Astrocyte (in vitro differentiated cells and primary cell): Measurements from ENCODE around the gene TRAK1. TPM values are rescaled to one million over a fixed set of nuclear protein-coding genes. Genes with fewer than 3 reads are reported as not detected.

Source experiments
- DNase-seq: peaks from one replicate; pipeline ENCODE4 v3.0.0-alpha.2; 2010; ENCODE audit warnings: low read depth
- FAIRE-seq: peaks from 2 replicates; lab custom pipeline; 2011; peaks lifted over from hg19 to GRCh38; lab: Jason Lieb, UNC
- H2AFZ ChIP-seq: 2 replicates; pipeline ENCODE4 v1.6.0; 2012; ENCODE audit warnings: low read depth, low read length, inconsistent platforms
- H3K27ac ChIP-seq: 2 replicates; pipeline ENCODE4 v1.5.1; 2011; ENCODE audit warnings: low read depth, low read length, inconsistent platforms
- H3K27me3 ChIP-seq: 2 replicates; pipeline ENCODE4 v1.6.0; 2011; ENCODE audit warnings: low read length, inconsistent platforms; ENCODE audit not compliant: insufficient read depth
- H3K36me3 ChIP-seq: 2 replicates; pipeline ENCODE4 v1.5.1; 2011; ENCODE audit warnings: low read length, inconsistent platforms; ENCODE audit not compliant: insufficient read depth
- H3K4me1 ChIP-seq: 2 replicates; pipeline ENCODE4 v1.5.1; 2011; ENCODE audit warnings: low read length, inconsistent platforms; ENCODE audit not compliant: insufficient read depth
- H3K4me2 ChIP-seq: 2 replicates; pipeline ENCODE4 v1.6.0; 2012; ENCODE audit warnings: low read length, inconsistent platforms
- H3K4me3 ChIP-seq: 2 replicates; pipeline ENCODE4 v1.5.1; 2011; ENCODE audit warnings: low read depth, mild to moderate bottlenecking, low read length, inconsistent platforms; ENCODE audit not compliant: insufficient read depth
- H3K79me2 ChIP-seq: 2 replicates; pipeline ENCODE4 v1.6.0; 2012; ENCODE audit warnings: mild to moderate bottlenecking, low read length, inconsistent platforms; ENCODE audit not compliant: insufficient read depth
- H3K9ac ChIP-seq: 2 replicates; pipeline ENCODE4 v1.6.0; 2012; ENCODE audit warnings: mild to moderate bottlenecking, low read length, inconsistent platforms
- H3K9me3 ChIP-seq: 2 replicates; pipeline ENCODE4 v1.5.1; 2012; ENCODE audit warnings: low read depth, mild to moderate bottlenecking, low read length, inconsistent platforms; ENCODE audit not compliant: insufficient read depth
- H4K20me1 ChIP-seq: 2 replicates; pipeline ENCODE4 v1.6.0; 2012; ENCODE audit warnings: low read length, inconsistent platforms; ENCODE audit not compliant: insufficient read depth
- H3K27ac Mint-ChIP-seq: one replicate; pipeline ENCODE4 v1.8.0; 2021; ENCODE audit warnings: mild to moderate bottlenecking, mixed read lengths; ENCODE audit not compliant: unreplicated experiment
- H3K27me3 Mint-ChIP-seq: one replicate; pipeline ENCODE4 v1.8.0; 2021; ENCODE audit warnings: low read depth, mixed read lengths; ENCODE audit not compliant: unreplicated experiment
- H3K36me3 Mint-ChIP-seq: one replicate; pipeline ENCODE4 v1.8.0; 2021; ENCODE audit warnings: low read depth, mixed read lengths; ENCODE audit not compliant: unreplicated experiment
- H3K4me1 Mint-ChIP-seq: one replicate; pipeline ENCODE4 v1.8.0; 2021; ENCODE audit warnings: low read depth, mixed read lengths; ENCODE audit not compliant: unreplicated experiment
- H3K4me3 Mint-ChIP-seq: one replicate; pipeline ENCODE4 v1.8.0; 2021; ENCODE audit warnings: mild to moderate bottlenecking, moderate library complexity, mixed read lengths; ENCODE audit not compliant: unreplicated experiment
- H3K9me3 Mint-ChIP-seq: one replicate; pipeline ENCODE4 v1.8.0; 2021; ENCODE audit warnings: mild to moderate bottlenecking, mixed read lengths; ENCODE audit not compliant: unreplicated experiment
- EZH2 ChIP-seq: IDR thresholded peaks from 2 replicates; pipeline ENCODE4 v1.6.1; 2012; ENCODE audit warnings: mild to moderate bottlenecking, low read length, inconsistent platforms; ENCODE audit not compliant: insufficient read depth
- total RNA-seq: library from RNA; stranded (reverse); gene quantifications from 2 replicates; pipeline ENCODE4 v1.2.1, GENCODE V29; 2021
- TF ChIP-seq, protein P1 (sequence below): IDR thresholded peaks from 2 replicates; pipeline ENCODE4 v1.5.1; 2011; ENCODE audit warnings: low read depth, mild to moderate bottlenecking, inconsistent platforms, low read length, moderate library complexity; ENCODE audit not compliant: insufficient read depth

TRAK1 gene
- total RNA-seq, 1 donor from 2014 or later: 56.2 TPM

GRCh38 chr3:42153039-42153438 is 61.9 kb downstream of the TRAK1 start:
- Histone ChIP-seq H2AFZ (no peak overlapping the region), H3K27me3 (no peaks in the 10 kb centered on the region), H3K79me2 (peaks cover 26% of the 10 kb centered on the region)

GRCh38 chr3:42157540-42158538 is 66.7 kb downstream of the TRAK1 start:
- peaks cover 24% of the 10 kb centered on the region for H3K79me2 ChIP-seq
- Mint-ChIP-seq H3K36me3 (no peaks in the 10 kb centered on the region), H3K4me1 (peaks cover 29% of the 10 kb centered on the region), H3K4me3 (no peak overlapping the region), H3K27me3 (no peaks in the 10 kb centered on the region), H3K9me3 (no peaks in the 10 kb centered on the region), H3K27ac (no peak overlapping the region)
- TF ChIP-seq, protein P1, sequence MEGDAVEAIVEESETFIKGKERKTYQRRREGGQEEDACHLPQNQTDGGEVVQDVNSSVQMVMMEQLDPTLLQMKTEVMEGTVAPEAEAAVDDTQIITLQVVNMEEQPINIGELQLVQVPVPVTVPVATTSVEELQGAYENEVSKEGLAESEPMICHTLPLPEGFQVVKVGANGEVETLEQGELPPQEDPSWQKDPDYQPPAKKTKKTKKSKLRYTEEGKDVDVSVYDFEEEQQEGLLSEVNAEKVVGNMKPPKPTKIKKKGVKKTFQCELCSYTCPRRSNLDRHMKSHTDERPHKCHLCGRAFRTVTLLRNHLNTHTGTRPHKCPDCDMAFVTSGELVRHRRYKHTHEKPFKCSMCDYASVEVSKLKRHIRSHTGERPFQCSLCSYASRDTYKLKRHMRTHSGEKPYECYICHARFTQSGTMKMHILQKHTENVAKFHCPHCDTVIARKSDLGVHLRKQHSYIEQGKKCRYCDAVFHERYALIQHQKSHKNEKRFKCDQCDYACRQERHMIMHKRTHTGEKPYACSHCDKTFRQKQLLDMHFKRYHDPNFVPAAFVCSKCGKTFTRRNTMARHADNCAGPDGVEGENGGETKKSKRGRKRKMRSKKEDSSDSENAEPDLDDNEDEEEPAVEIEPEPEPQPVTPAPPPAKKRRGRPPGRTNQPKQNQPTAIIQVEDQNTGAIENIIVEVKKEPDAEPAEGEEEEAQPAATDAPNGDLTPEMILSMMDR: no peak
- no peak for TF ChIP-seq EZH2
- H3K36me3 ChIP-seq: no peaks in the 10 kb centered on the region
- no peak overlapping the region for H3K4me2 ChIP-seq
- H3K27me3 ChIP-seq: no peaks in the 10 kb centered on the region
- no peak overlapping the region for H2AFZ ChIP-seq
- FAIRE-seq: no peak
- no peak overlapping the region for H3K9ac ChIP-seq
- H3K4me3 ChIP-seq: no peak overlapping the region
- DNase-seq: no peak
- peaks cover 63% of the 10 kb centered on the region for H4K20me1 ChIP-seq
- H3K27ac ChIP-seq: no peak overlapping the region
- peaks cover 24% of the 10 kb centered on the region for H3K4me1 ChIP-seq
- no peaks in the 10 kb centered on the region for H3K9me3 ChIP-seq

More at GRCh38 chr3:42153039-42153438, 61.9 kb downstream of the TRAK1 start:
- Mint-ChIP-seq H3K4me3 (no peak overlapping the region), H3K27ac (no peak overlapping the region), H3K36me3 (no peaks in the 10 kb centered on the region), H3K4me1 (peaks cover 12% of the 10 kb centered on the region), H3K27me3 (no peaks in the 10 kb centered on the region), H3K9me3 (no peaks in the 10 kb centered on the region)
- Histone ChIP-seq H3K4me2 (no peak overlapping the region), H3K4me1 (no peaks in the 10 kb centered on the region), H3K9ac (no peak overlapping the region), H3K27ac (no peak overlapping the region), H3K9me3 (no peaks in the 10 kb centered on the region), H3K36me3 (no peaks in the 10 kb centered on the region), H4K20me1 (peaks cover 80% of the 10 kb centered on the region), H3K4me3 (no peak overlapping the region)
- DNase-seq (no peak), FAIRE-seq (no peak)
- TF ChIP-seq, protein P1: no peak
- no peak for TF ChIP-seq EZH2
